K562 (cell line): Measurements from ENCODE around the gene SAMD4A. TPM values are rescaled to one million over a fixed set of nuclear protein-coding genes. Genes with fewer than 3 reads are reported as not detected.
A peak's percentile ranks its signal among the peaks of the same experiment; 100 is the strongest.

Experiments used
- ATF1 ChIP-seq, 2 experiments: fragments of 450-650 bp in 1 of 2; IDR thresholded peaks; 2 replicates each; pipeline ENCODE4 v1.6.1; 2016; ENCODE audit warnings: missing compliant biosample characterization in 1 of 2, missing genetic modification characterization in 1 of 2
- DACH1 ChIP-seq: fragments of 450-650 bp; IDR thresholded peaks from 2 replicates; pipeline ENCODE4 v1.6.1; 2018; ENCODE audit not compliant: partially characterized antibody
- DEAF1 ChIP-seq: fragments of 450-650 bp; formaldehyde crosslinking; IDR thresholded peaks from 2 replicates; pipeline ENCODE4 v1.4.0; 2020; ENCODE audit warnings: mild to moderate bottlenecking, moderate library complexity
- GTF2F1 ChIP-seq: IDR thresholded peaks from 2 replicates; pipeline ENCODE4 v1.6.1; 2011; ENCODE audit warnings: low read depth, low read length, improper control_type of control experiment
- HDAC2 ChIP-seq: fragments of 450-650 bp; IDR thresholded peaks from 2 replicates; pipeline ENCODE4 v1.6.1; 2016; ENCODE audit warnings: mild to moderate bottlenecking
- HDAC8 ChIP-seq: fragments of 450-650 bp; IDR thresholded peaks from 2 replicates; pipeline ENCODE4 v1.6.1; 2016; ENCODE audit warnings: mild to moderate bottlenecking, missing genetic modification characterization, moderate library complexity, missing compliant biosample characterization
- HIVEP1 ChIP-seq: fragments of 250-450 bp; sonication (Bioruptor Pico); IDR thresholded peaks from 2 replicates; pipeline ENCODE4 v1.4.0; 2020; ENCODE audit warnings: mild to moderate bottlenecking
- IFI16 ChIP-seq: fragments of 250-450 bp; sonication (Bioruptor Pico); IDR thresholded peaks from 2 replicates; pipeline ENCODE4 v2.1.2; 2022; ENCODE audit warnings: mild to moderate bottlenecking, inconsistent platforms
- ILF3 ChIP-seq: fragments of 450-650 bp; IDR thresholded peaks from 2 replicates; pipeline ENCODE4 v1.6.1; 2018; ENCODE audit warnings: antibody characterized with exemption, mild to moderate bottlenecking, moderate library complexity, borderline replicate concordance
- MEIS2 ChIP-seq: fragments of 450-650 bp; IDR thresholded peaks from 2 replicates; pipeline ENCODE4 v1.6.1; 2014; ENCODE audit warnings: mild to moderate bottlenecking; ENCODE audit not compliant: partially characterized antibody
- PHB2 ChIP-seq: fragments of 450-650 bp; IDR thresholded peaks from 2 replicates; pipeline ENCODE4 v1.6.1; 2017; ENCODE audit warnings: low read depth
- PML ChIP-seq: IDR thresholded peaks from 2 replicates; pipeline ENCODE4 v1.6.1; 2012; ENCODE audit warnings: low read length, inconsistent platforms
- POLR3A ChIP-seq: IDR thresholded peaks from 2 replicates; pipeline ENCODE4 v1.6.1; 2011; ENCODE audit warnings: borderline replicate concordance, mild to moderate bottlenecking, moderate library complexity; ENCODE audit not compliant: insufficient read length, insufficient read depth; ENCODE audit errors: extremely low read depth
- RAD21 ChIP-seq, 2 experiments: fragments of 250-450 bp in 1 of 2; fragments of 450-650 bp in 1 of 2; sonication (Bioruptor Pico) in 1 of 2; formaldehyde crosslinking in 1 of 2; IDR thresholded peaks in 1 of 2; conservative IDR thresholded peaks in 1 of 2; 2 replicates each; pipeline versions ENCODE4 v1.4.0 to v1.8.0; 2020 to 2022; ENCODE audit warnings: mild to moderate bottlenecking in 2 of 2, moderate library complexity in 1 of 2
- polyA plus RNA-seq, 8 experiments: library from polyadenylated mRNA; depleted of rRNA in 4 of 8; stranded (reverse) in 5 of 8; unstranded in 3 of 8; fragments of >200 nt; fragmentation: Nextera tagmentation in 2 of 8; fragmentation: Illumina TruSeq in 1 of 8; extraction: Ambion mirVana in 2 of 8; extraction: Trizol in 1 of 8; gene quantifications; 2 replicates each; pipeline versions ENCODE4 v1.2.1 to v1.2.3, GENCODE V29; 2011 to 2014; ENCODE audit warnings: inconsistent platforms in 1 of 8, missing spikeins in 1 of 8
- total RNA-seq, 7 experiments: library from RNA; depleted of rRNA in 6 of 7; stranded (reverse); fragments of >200 nt in 6 of 7; fragmentation: Illumina TruSeq in 2 of 7; extraction: Trizol in 2 of 7; gene quantifications; 2 replicates each; pipeline versions ENCODE4 v1.2.1 to v1.2.3, GENCODE V29; 2011 to 2021; ENCODE audit warnings: low replicate concordance in 1 of 7
- TF ChIP-seq, protein P1 (sequence below), 3 experiments: IDR thresholded peaks in 2 of 3; conservative IDR thresholded peaks in 1 of 3; 2 replicates each; pipeline ENCODE4 v1.5.1; 2011 to 2012; ENCODE audit warnings: low read length in 3 of 3, mild to moderate bottlenecking in 3 of 3, control low read depth in 2 of 3, improper control_type of control experiment in 1 of 3, inconsistent platforms in 1 of 3, low read depth in 1 of 3, mixed read lengths in 1 of 3, moderate library complexity in 1 of 3; ENCODE audit not compliant: insufficient read depth in 2 of 3

Gene SAMD4A
- total and polyA plus RNA-seq, 9 of the 15 experiments (the other 6 are each of a cell fraction or from before 2014, with no cell fraction given), result 0.66 to 6.8 (median 3.3) TPM

DNA sequence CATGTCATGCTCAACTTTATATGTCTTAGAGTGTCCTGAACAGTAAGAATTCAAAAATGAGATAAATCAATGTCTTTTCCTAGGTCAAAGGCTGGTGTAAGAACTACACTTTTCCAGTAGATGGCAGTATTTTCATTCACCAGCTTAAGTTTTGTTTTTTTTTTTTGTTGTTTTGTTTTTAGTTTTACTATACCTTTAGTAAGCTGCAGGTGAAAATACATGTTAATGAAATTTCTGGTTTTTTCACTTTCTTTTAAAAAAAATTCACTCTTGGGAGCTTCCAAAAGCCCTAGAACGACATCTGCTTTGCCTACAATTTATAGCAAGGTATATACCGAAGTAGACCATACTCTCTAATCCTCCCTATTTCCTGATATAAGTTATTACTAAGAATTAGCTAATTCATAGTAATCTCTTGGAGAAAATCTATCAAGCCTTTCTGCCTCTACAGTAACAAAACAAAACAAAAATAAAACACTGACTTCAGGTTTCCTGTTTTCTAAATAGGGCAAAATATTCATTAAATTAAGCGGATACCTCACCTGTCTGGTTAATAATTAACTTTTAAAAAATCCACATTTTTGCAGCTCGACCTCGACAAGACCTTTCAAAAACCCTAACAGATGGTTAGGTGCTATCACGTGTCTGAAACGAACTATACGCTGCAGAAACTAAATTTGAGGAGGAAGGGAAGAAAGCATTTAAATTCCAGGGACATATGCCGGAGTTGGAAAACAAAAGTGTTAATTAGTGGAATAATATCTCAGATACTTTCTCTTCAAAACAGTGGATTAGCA lies 2.7 kb upstream of the SAMD4A start (continued):
- TF ChIP-seq ILF3, result no peak
- no peak for TF ChIP-seq IFI16 (CRISPR knock-in tag)
- TF ChIP-seq MEIS2, result peak; percentile 57
- TF ChIP-seq, protein P1, sequence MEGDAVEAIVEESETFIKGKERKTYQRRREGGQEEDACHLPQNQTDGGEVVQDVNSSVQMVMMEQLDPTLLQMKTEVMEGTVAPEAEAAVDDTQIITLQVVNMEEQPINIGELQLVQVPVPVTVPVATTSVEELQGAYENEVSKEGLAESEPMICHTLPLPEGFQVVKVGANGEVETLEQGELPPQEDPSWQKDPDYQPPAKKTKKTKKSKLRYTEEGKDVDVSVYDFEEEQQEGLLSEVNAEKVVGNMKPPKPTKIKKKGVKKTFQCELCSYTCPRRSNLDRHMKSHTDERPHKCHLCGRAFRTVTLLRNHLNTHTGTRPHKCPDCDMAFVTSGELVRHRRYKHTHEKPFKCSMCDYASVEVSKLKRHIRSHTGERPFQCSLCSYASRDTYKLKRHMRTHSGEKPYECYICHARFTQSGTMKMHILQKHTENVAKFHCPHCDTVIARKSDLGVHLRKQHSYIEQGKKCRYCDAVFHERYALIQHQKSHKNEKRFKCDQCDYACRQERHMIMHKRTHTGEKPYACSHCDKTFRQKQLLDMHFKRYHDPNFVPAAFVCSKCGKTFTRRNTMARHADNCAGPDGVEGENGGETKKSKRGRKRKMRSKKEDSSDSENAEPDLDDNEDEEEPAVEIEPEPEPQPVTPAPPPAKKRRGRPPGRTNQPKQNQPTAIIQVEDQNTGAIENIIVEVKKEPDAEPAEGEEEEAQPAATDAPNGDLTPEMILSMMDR (IDR thresholded peaks at IDR 0.05 in 2 of 3, conservative IDR thresholded peaks at IDR 0.05 in 1 of 3; ENCODE audit: insufficient read depth in 2 of 3, low read depth in 1 of 3, low read length in 3 of 3), result peak; percentile 40 to 77 (median 52); a peak in 5 of 6 replicates
- no peak for TF ChIP-seq PHB2
- no peak for TF ChIP-seq GTF2F1
- TF ChIP-seq RAD21 (CRISPR knock-in tag; conservative IDR thresholded peaks at IDR 0.05 in 1 of 2, IDR thresholded peaks at IDR 0.05 in 1 of 2), result peak; percentile 54 to 75
- TF ChIP-seq POLR3A, result no peak
- TF ChIP-seq DEAF1 (CRISPR knock-in tag), result 0 out of 2 replicates have a peak, but pooled peaks have one; percentile 13
- TF ChIP-seq HDAC8, result no peak
- no peak for TF ChIP-seq PML
- TF ChIP-seq HDAC2, result no peak
- no peak for TF ChIP-seq HIVEP1 (CRISPR knock-in tag)
- no peak for TF ChIP-seq ATF1 (CRISPR knock-in tag; IDR thresholded peaks at IDR 0.05)
- TF ChIP-seq ATF1 (tag; IDR thresholded peaks at IDR 0.05), result no peak
- peak; percentile 27 for TF ChIP-seq DACH1
